Neural crest cell (in vitro differentiated cells): ENCODE results near the gene AGBL4. TPM values are rescaled to one million over a fixed set of nuclear protein-coding genes. Genes with fewer than 3 reads are reported as not detected.
"Not testable (repeated sequence)": the region's sequence is repeated elsewhere in the genome, so short reads cannot be mapped to it uniquely, and the experiment has no call there.

Experiments used
- DNase-seq: peaks from one replicate; pipeline ENCODE4 v3.0.0; 2021; ENCODE audit warnings: low read depth, mixed read lengths, low spot score
- H3K27ac Mint-ChIP-seq: one replicate; pipeline ENCODE4 v1.8.0; 2021; ENCODE audit warnings: mild to moderate bottlenecking, mixed read lengths; ENCODE audit not compliant: unreplicated experiment
- H3K27me3 Mint-ChIP-seq: 2 replicates; pipeline ENCODE4 v1.8.0; 2021; ENCODE audit warnings: low read depth, mild to moderate bottlenecking, mixed read lengths
- H3K36me3 Mint-ChIP-seq: 2 replicates; pipeline ENCODE4 v1.8.0; 2021; ENCODE audit warnings: low read depth, mild to moderate bottlenecking, mixed read lengths
- H3K4me1 Mint-ChIP-seq: 2 replicates; pipeline ENCODE4 v1.8.0; 2021; ENCODE audit warnings: mixed read lengths
- H3K4me3 Mint-ChIP-seq: one replicate; pipeline ENCODE4 v1.8.0; 2021; ENCODE audit warnings: mild to moderate bottlenecking, mixed read lengths
- H3K9me3 Mint-ChIP-seq: 2 replicates; pipeline ENCODE4 v1.8.0; 2021; ENCODE audit warnings: mixed read lengths
- total RNA-seq: library from RNA; stranded (reverse); gene quantifications from 2 replicates; pipeline ENCODE4 v1.2.1, GENCODE V29; 2021
- TF ChIP-seq, protein P1 (sequence below): fragments of 200-600 bp; sonication (generic); conservative IDR thresholded peaks from 2 replicates; pipeline ENCODE4 v1.5.0; 2021; ENCODE audit warnings: antibody characterized with exemption, mild to moderate bottlenecking

Gene AGBL4
- total RNA-seq, 1 donor from 2014 or later, result 0.09 TPM

GRCh38 chr1:49294539-49294938, 729.2 kb downstream of the AGBL4 start:
- DNase-seq, result no peak
- H3K36me3 Mint-ChIP-seq, result peaks cover 3% of the 10 kb centered on the region
- H3K4me3 Mint-ChIP-seq, result no peak overlapping the region
- no peaks in the 10 kb centered on the region for H3K4me1 Mint-ChIP-seq
- no peak overlapping the region for H3K27ac Mint-ChIP-seq
- no peaks in the 10 kb centered on the region for H3K27me3 Mint-ChIP-seq
- TF ChIP-seq, protein P1, sequence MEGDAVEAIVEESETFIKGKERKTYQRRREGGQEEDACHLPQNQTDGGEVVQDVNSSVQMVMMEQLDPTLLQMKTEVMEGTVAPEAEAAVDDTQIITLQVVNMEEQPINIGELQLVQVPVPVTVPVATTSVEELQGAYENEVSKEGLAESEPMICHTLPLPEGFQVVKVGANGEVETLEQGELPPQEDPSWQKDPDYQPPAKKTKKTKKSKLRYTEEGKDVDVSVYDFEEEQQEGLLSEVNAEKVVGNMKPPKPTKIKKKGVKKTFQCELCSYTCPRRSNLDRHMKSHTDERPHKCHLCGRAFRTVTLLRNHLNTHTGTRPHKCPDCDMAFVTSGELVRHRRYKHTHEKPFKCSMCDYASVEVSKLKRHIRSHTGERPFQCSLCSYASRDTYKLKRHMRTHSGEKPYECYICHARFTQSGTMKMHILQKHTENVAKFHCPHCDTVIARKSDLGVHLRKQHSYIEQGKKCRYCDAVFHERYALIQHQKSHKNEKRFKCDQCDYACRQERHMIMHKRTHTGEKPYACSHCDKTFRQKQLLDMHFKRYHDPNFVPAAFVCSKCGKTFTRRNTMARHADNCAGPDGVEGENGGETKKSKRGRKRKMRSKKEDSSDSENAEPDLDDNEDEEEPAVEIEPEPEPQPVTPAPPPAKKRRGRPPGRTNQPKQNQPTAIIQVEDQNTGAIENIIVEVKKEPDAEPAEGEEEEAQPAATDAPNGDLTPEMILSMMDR, result no peak
- H3K9me3 Mint-ChIP-seq, result peaks cover 34% of the 10 kb centered on the region

- Mint-ChIP-seq H3K27ac (no peak overlapping the region), H3K27me3 (no peaks in the 10 kb centered on the region), H3K9me3 (peaks cover 29% of the 10 kb centered on the region), H3K4me3 (no peak overlapping the region), H3K4me1 (no peaks in the 10 kb centered on the region), H3K36me3 (peaks cover 3% of the 10 kb centered on the region)
- TF ChIP-seq, protein P1, result no peak
- DNase-seq, result no peak
These were observed 730.7 kb downstream of the AGBL4 start for GRCh38 chr1:49293016-49293415.

- not testable (repeated sequence) for H3K4me3 Mint-ChIP-seq, DNase-seq, H3K27ac Mint-ChIP-seq, H3K4me1 Mint-ChIP-seq, H3K27me3 Mint-ChIP-seq
- peaks cover 13% of the 10 kb centered on the region for H3K36me3 Mint-ChIP-seq
- H3K9me3 Mint-ChIP-seq, result peaks cover 17% of the 10 kb centered on the region
These were observed 766.3 kb downstream of the AGBL4 start for GRCh38 chr1:49257211-49258049.

- H3K9me3 Mint-ChIP-seq, result peaks cover 23% of the 10 kb centered on the region
- H3K36me3 Mint-ChIP-seq, result peaks cover 15% of the 10 kb centered on the region
- H3K4me3 Mint-ChIP-seq, result no peak overlapping the region
- no peaks in the 10 kb centered on the region for H3K4me1 Mint-ChIP-seq
- no peaks in the 10 kb centered on the region for H3K27me3 Mint-ChIP-seq
- TF ChIP-seq, protein P1, result no peak
- no peak overlapping the region for H3K27ac Mint-ChIP-seq
- no peak for DNase-seq
These were observed 770.8 kb downstream of the AGBL4 start for GRCh38 chr1:49252917-49253316.

GRCh38 chr1:49251019-49251784, 772.6 kb downstream of the AGBL4 start:
- Mint-ChIP-seq H3K9me3 (peaks cover 24% of the 10 kb centered on the region), H3K27ac (no peak overlapping the region), H3K27me3 (no peaks in the 10 kb centered on the region), H3K4me1 (no peaks in the 10 kb centered on the region), H3K36me3 (peaks cover 13% of the 10 kb centered on the region), H3K4me3 (no peak overlapping the region)
- DNase-seq, result no peak
- TF ChIP-seq, protein P1, result no peak
